GM23338 (cell line): ENCODE results near the gene UNKL. TPM values are rescaled to one million over a fixed set of nuclear protein-coding genes. Genes with fewer than 3 reads are reported as not detected.

Experiments used
- CREB1 ChIP-seq: fragments of 250-450 bp; sonication (Bioruptor Pico); IDR thresholded peaks from 2 replicates; pipeline ENCODE4 v1.5.0; 2020; ENCODE audit warnings: low read depth, mild to moderate bottlenecking, moderate library complexity
- EZH2 ChIP-seq: fragments of 200-600 bp; sonication (generic); IDR thresholded peaks from one replicate; pipeline ENCODE4 v1.8.0; 2017; ENCODE audit warnings: antibody characterized with exemption, mild to moderate bottlenecking, low read depth; ENCODE audit not compliant: unreplicated experiment
- EZH2phosphoT487 ChIP-seq: fragments of 200-600 bp; sonication (generic); IDR thresholded peaks from one replicate; pipeline ENCODE4 v1.8.1; 2018; ENCODE audit warnings: antibody characterized with exemption; ENCODE audit not compliant: unreplicated experiment
- JUNB ChIP-seq: IDR thresholded peaks from one replicate; pipeline ENCODE4 v1.6.1; 2016; ENCODE audit warnings: antibody characterized with exemption; ENCODE audit not compliant: unreplicated experiment
- POLR2AphosphoS5 ChIP-seq: IDR thresholded peaks from 2 replicates; pipeline ENCODE4 v1.6.1; 2016; ENCODE audit warnings: antibody characterized with exemption, low read depth
- STAT1 ChIP-seq: IDR thresholded peaks from one replicate; pipeline ENCODE4 v1.6.1; 2016; ENCODE audit warnings: antibody characterized with exemption; ENCODE audit not compliant: unreplicated experiment
- ZNF331 ChIP-seq: fragments of 250-450 bp; sonication (Bioruptor Pico); IDR thresholded peaks from 2 replicates; pipeline ENCODE4 v1.5.0; 2020; ENCODE audit warnings: low read depth, mild to moderate bottlenecking, moderate library complexity
- polyA plus RNA-seq: library from polyadenylated mRNA; unstranded; fragments of >200 nt; fragmentation: Nextera tagmentation; extraction: Ambion mirVana; gene quantifications from 2 replicates; pipeline ENCODE4 v1.2.1, GENCODE V29; 2016
- total RNA-seq: library from RNA; depleted of rRNA; stranded (reverse); fragments of >200 nt; shearing (Covaris generic); gene quantifications from 2 replicates; pipeline ENCODE4 v1.2.3, GENCODE V29; 2014
- TF ChIP-seq, protein P1 (sequence below): fragments of 250-450 bp; sonication (Bioruptor Pico); IDR thresholded peaks from 2 replicates; pipeline ENCODE4 v1.5.0; 2020; ENCODE audit warnings: mild to moderate bottlenecking, moderate library complexity
- TF ChIP-seq, protein P2 (sequence below), 2 experiments: fragments of 200-600 bp in 1 of 2; sonication (generic) in 1 of 2; conservative IDR thresholded peaks; 2 replicates each; pipeline versions ENCODE4 v1.5.1 to v1.6.1; 2016 to 2017; ENCODE audit warnings: antibody characterized with exemption in 2 of 2, low read depth in 2 of 2, mild to moderate bottlenecking in 2 of 2, moderate library complexity in 1 of 2
- TF ChIP-seq, protein P3 (sequence below): IDR thresholded peaks from 2 replicates; pipeline ENCODE4 v1.6.1; 2016; ENCODE audit warnings: antibody characterized with exemption

UNKL gene
- total and polyA plus RNA-seq, 2 experiments from 2014 or later: 16.7 to 28.7 TPM

DNA sequence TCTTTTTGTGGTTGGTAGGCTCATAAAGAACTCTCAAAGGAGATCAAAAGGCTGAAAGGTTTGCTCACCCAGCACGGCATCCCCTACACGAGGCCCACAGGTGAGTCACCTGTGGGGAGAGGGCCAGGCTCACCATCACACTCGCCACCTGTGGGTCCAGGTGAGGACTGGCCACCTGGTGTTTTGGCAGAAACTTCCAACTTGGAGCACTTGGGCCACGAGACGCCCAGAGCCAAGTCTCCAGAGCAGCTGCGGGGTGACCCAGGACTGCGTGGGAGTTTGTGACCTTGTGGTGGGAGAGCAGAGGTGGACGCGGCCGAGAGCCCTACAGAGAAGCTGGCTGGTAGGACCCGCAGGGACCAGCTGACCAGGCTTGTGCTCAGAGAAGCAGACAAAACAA, 51.7 kb downstream of the UNKL start (continued):
- TF ChIP-seq, protein P1, sequence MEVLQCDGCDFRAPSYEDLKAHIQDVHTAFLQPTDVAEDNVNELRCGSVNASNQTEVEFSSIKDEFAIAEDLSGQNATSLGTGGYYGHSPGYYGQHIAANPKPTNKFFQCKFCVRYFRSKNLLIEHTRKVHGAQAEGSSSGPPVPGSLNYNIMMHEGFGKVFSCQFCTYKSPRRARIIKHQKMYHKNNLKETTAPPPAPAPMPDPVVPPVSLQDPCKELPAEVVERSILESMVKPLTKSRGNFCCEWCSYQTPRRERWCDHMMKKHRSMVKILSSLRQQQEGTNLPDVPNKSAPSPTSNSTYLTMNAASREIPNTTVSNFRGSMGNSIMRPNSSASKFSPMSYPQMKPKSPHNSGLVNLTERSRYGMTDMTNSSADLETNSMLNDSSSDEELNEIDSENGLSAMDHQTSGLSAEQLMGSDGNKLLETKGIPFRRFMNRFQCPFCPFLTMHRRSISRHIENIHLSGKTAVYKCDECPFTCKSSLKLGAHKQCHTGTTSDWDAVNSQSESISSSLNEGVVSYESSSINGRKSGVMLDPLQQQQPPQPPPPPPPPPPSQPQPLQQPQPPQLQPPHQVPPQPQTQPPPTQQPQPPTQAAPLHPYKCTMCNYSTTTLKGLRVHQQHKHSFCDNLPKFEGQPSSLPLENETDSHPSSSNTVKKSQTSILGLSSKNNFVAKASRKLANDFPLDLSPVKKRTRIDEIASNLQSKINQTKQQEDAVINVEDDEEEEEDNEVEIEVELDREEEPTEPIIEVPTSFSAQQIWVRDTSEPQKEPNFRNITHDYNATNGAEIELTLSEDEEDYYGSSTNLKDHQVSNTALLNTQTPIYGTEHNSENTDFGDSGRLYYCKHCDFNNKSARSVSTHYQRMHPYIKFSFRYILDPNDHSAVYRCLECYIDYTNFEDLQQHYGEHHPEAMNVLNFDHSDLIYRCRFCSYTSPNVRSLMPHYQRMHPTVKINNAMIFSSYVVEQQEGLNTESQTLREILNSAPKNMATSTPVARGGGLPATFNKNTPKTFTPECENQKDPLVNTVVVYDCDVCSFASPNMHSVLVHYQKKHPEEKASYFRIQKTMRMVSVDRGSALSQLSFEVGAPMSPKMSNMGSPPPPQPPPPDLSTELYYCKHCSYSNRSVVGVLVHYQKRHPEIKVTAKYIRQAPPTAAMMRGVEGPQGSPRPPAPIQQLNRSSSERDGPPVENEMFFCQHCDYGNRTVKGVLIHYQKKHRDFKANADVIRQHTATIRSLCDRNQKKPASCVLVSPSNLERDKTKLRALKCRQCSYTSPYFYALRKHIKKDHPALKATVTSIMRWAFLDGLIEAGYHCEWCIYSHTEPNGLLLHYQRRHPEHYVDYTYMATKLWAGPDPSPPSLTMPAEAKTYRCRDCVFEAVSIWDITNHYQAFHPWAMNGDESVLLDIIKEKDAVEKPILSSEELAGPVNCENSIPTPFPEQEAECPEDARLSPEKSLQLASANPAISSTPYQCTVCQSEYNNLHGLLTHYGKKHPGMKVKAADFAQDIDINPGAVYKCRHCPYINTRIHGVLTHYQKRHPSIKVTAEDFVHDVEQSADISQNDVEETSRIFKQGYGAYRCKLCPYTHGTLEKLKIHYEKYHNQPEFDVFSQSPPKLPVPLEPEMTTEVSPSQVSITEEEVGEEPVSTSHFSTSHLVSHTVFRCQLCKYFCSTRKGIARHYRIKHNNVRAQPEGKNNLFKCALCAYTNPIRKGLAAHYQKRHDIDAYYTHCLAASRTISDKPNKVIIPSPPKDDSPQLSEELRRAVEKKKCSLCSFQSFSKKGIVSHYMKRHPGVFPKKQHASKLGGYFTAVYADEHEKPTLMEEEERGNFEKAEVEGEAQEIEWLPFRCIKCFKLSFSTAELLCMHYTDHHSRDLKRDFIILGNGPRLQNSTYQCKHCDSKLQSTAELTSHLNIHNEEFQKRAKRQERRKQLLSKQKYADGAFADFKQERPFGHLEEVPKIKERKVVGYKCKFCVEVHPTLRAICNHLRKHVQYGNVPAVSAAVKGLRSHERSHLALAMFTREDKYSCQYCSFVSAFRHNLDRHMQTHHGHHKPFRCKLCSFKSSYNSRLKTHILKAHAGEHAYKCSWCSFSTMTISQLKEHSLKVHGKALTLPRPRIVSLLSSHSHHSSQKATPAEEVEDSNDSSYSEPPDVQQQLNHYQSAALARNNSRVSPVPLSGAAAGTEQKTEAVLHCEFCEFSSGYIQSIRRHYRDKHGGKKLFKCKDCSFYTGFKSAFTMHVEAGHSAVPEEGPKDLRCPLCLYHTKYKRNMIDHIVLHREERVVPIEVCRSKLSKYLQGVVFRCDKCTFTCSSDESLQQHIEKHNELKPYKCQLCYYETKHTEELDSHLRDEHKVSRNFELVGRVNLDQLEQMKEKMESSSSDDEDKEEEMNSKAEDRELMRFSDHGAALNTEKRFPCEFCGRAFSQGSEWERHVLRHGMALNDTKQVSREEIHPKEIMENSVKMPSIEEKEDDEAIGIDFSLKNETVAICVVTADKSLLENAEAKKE (CRISPR knock-in tag): no peak
- TF ChIP-seq, protein P2, sequence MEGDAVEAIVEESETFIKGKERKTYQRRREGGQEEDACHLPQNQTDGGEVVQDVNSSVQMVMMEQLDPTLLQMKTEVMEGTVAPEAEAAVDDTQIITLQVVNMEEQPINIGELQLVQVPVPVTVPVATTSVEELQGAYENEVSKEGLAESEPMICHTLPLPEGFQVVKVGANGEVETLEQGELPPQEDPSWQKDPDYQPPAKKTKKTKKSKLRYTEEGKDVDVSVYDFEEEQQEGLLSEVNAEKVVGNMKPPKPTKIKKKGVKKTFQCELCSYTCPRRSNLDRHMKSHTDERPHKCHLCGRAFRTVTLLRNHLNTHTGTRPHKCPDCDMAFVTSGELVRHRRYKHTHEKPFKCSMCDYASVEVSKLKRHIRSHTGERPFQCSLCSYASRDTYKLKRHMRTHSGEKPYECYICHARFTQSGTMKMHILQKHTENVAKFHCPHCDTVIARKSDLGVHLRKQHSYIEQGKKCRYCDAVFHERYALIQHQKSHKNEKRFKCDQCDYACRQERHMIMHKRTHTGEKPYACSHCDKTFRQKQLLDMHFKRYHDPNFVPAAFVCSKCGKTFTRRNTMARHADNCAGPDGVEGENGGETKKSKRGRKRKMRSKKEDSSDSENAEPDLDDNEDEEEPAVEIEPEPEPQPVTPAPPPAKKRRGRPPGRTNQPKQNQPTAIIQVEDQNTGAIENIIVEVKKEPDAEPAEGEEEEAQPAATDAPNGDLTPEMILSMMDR (conservative IDR thresholded peaks at IDR 0.05; ENCODE audit: low read depth in 2 of 2): no peak
- TF ChIP-seq STAT1: no peak
- TF ChIP-seq POLR2AphosphoS5: no peak
- no peak for TF ChIP-seq EZH2phosphoT487
- no peak for TF ChIP-seq ZNF331 (CRISPR knock-in tag)
- TF ChIP-seq, protein P3, sequence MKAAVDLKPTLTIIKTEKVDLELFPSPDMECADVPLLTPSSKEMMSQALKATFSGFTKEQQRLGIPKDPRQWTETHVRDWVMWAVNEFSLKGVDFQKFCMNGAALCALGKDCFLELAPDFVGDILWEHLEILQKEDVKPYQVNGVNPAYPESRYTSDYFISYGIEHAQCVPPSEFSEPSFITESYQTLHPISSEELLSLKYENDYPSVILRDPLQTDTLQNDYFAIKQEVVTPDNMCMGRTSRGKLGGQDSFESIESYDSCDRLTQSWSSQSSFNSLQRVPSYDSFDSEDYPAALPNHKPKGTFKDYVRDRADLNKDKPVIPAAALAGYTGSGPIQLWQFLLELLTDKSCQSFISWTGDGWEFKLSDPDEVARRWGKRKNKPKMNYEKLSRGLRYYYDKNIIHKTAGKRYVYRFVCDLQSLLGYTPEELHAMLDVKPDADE: no peak
- no peak for TF ChIP-seq JUNB
- no peak for TF ChIP-seq EZH2
- TF ChIP-seq CREB1: no peak
